H1 (cell line): ENCODE results near the gene CCDC138.

Experiments used
- ATF2 ChIP-seq: IDR thresholded peaks from 2 replicates; pipeline ENCODE4 v1.6.1; 2012; ENCODE audit warnings: low read length, inconsistent platforms
- EZH2 ChIP-seq: fragments of 200-600 bp; sonication (generic); IDR thresholded peaks from 2 replicates; pipeline ENCODE4 v1.7.1; 2012; ENCODE audit warnings: low read depth, mild to moderate bottlenecking, moderate library complexity, low read length, inconsistent platforms; ENCODE audit not compliant: severe bottlenecking
- FOSL1 ChIP-seq: IDR thresholded peaks from 2 replicates; pipeline ENCODE4 v1.6.1; 2011; ENCODE audit warnings: mild to moderate bottlenecking, low read depth, low read length, moderate library complexity; ENCODE audit not compliant: insufficient read depth
- HDAC2 ChIP-seq, 2 experiments: fragments of 300-600 bp in 1 of 2; sonication (generic) in 1 of 2; IDR thresholded peaks; 2 replicates each; pipeline ENCODE4 v1.6.1; 2011 to 2012; ENCODE audit warnings: low read depth in 2 of 2, low read length in 2 of 2, mild to moderate bottlenecking in 2 of 2, moderate library complexity in 2 of 2, borderline replicate concordance in 1 of 2, inconsistent platforms in 1 of 2
- JUN ChIP-seq: IDR thresholded peaks from 2 replicates; pipeline ENCODE4 v1.6.1; 2011; ENCODE audit warnings: low read depth, mild to moderate bottlenecking, improper control_type of control experiment, low read length
- RNF2 ChIP-seq: fragments of 200-900, 300-1000 bp; sonication (generic); IDR thresholded peaks from 2 replicates; pipeline ENCODE4 v1.7.1; 2016; ENCODE audit warnings: borderline replicate concordance, low read depth, mild to moderate bottlenecking, antibody characterized with exemption, low read length; ENCODE audit not compliant: poor library complexity, severe bottlenecking; ENCODE audit errors: missing control alignments
- RXRA ChIP-seq: IDR thresholded peaks from 2 replicates; pipeline ENCODE4 v1.6.1; 2011; ENCODE audit warnings: low read depth, mild to moderate bottlenecking, low read length, moderate library complexity; ENCODE audit not compliant: insufficient read depth
- SIN3A ChIP-seq, 2 experiments: IDR thresholded peaks in 1 of 2; conservative IDR thresholded peaks in 1 of 2; 2 replicates each; pipeline ENCODE4 v1.6.1; 2011 to 2012; ENCODE audit warnings: low read length in 2 of 2, improper control_type of control experiment in 1 of 2, low read depth in 1 of 2, mild to moderate bottlenecking in 1 of 2
- SUZ12 ChIP-seq: fragments of 200-600 bp; sonication (generic); IDR thresholded peaks from 2 replicates; pipeline ENCODE4 v1.6.1; 2012; ENCODE audit warnings: mild to moderate bottlenecking, inconsistent platforms, low read length, moderate library complexity, mixed read lengths
- TAF1 ChIP-seq: IDR thresholded peaks from 2 replicates; pipeline ENCODE4 v1.6.1; 2011; ENCODE audit warnings: mild to moderate bottlenecking, low read depth, low read length
- TEAD4 ChIP-seq: IDR thresholded peaks from 2 replicates; pipeline ENCODE4 v1.6.1; 2012; ENCODE audit warnings: low read depth, low read length, inconsistent platforms, mixed read lengths
- TF ChIP-seq, protein P1 (sequence below), 3 experiments: IDR thresholded peaks; 1 replicate in 2 of 3; 2 replicates in 1 of 3; pipeline versions ENCODE4 v1.5.1 to v1.6.1; 2011; ENCODE audit warnings: low read length in 3 of 3, mild to moderate bottlenecking in 3 of 3, inconsistent platforms in 2 of 3, low read depth in 1 of 3, moderate library complexity in 1 of 3; ENCODE audit not compliant: insufficient read depth in 1 of 3; ENCODE audit errors: control extremely low read depth in 1 of 3

GRCh38 chr2:108824316-108825070, 37.9 kb downstream of the CCDC138 start:
- TF ChIP-seq, protein P1, sequence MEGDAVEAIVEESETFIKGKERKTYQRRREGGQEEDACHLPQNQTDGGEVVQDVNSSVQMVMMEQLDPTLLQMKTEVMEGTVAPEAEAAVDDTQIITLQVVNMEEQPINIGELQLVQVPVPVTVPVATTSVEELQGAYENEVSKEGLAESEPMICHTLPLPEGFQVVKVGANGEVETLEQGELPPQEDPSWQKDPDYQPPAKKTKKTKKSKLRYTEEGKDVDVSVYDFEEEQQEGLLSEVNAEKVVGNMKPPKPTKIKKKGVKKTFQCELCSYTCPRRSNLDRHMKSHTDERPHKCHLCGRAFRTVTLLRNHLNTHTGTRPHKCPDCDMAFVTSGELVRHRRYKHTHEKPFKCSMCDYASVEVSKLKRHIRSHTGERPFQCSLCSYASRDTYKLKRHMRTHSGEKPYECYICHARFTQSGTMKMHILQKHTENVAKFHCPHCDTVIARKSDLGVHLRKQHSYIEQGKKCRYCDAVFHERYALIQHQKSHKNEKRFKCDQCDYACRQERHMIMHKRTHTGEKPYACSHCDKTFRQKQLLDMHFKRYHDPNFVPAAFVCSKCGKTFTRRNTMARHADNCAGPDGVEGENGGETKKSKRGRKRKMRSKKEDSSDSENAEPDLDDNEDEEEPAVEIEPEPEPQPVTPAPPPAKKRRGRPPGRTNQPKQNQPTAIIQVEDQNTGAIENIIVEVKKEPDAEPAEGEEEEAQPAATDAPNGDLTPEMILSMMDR (IDR thresholded peaks at IDR 0.05; ENCODE audit: control extremely low read depth in 1 of 3, insufficient read depth in 1 of 3, low read depth in 1 of 3, low read length in 3 of 3) = no peak
- no peak for TF ChIP-seq RNF2
- no peak for TF ChIP-seq SUZ12
- no peak for TF ChIP-seq SIN3A (conservative IDR thresholded peaks at IDR 0.05 in 1 of 2, IDR thresholded peaks at IDR 0.05 in 1 of 2; ENCODE audit: low read depth in 1 of 2, low read length in 2 of 2)
- TF ChIP-seq TAF1 = no peak
- TF ChIP-seq JUN = no peak
- no peak for TF ChIP-seq RXRA
- no peak for TF ChIP-seq ATF2
- no peak for TF ChIP-seq FOSL1
- TF ChIP-seq TEAD4 = no peak
- no peak for TF ChIP-seq HDAC2 (IDR thresholded peaks at IDR 0.05; ENCODE audit: borderline replicate concordance in 1 of 2, low read depth in 2 of 2, low read length in 2 of 2)
- no peak for TF ChIP-seq EZH2
